T-helper 1 cell (primary cell): ENCODE results near the gene HEPN1.

Experiments
- DNase-seq, 5 donors: peaks; one replicate each; pipeline ENCODE4 v3.0.0-alpha.2; 2012 to 2020
- total RNA-seq, 4 donors: gene quantifications; one replicate each; lab custom pipeline; 2026; lab: John Stamatoyannopoulos, UW

The HEPN1 gene
- total RNA-seq = 0 reads per million in 4 donors

DNA sequence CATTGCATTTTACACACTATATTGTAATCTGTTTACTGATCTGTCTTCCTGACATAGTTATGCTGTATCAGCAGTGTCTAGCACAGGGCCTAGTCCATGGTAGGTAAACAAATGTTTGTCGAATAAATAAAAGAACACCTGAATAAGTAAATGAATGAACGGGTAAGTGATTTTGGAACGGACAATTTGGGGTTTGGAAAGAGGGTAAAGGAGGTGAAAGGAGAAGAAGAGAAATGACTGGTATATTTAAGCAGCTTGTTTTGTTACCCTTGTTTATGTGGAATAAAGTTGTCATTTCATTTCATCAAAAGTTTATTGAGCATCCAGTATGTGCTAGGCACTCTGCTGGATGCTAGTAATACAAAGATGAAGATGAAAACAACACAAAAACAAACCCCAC is at the start of gene HEPN1:
Gene HEPN1 (plus strand): TSS at position 301 of the 400 bp plus-strand sequence.
- no peak for DNase-seq

DNA sequence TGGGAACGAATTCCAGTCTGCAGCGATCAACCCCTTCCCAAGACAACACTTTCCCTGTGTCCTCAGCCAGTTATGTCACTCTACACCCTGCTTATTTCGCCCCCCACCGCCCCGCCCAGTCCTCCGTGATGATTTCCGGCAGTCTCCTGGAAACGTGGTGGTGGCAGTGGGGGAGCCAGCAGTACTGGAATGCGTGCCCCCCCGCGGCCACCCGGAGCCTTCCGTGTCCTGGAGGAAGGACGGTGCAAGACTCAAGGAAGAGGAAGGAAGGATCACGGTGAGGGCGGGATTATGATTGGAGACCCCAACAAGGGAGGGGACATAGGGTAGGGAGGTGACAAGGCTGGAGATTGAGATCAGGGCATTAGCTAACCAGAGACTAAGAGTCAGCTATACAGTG is 49.7 kb upstream of the HEPN1 start:
- no peak for DNase-seq

DNA sequence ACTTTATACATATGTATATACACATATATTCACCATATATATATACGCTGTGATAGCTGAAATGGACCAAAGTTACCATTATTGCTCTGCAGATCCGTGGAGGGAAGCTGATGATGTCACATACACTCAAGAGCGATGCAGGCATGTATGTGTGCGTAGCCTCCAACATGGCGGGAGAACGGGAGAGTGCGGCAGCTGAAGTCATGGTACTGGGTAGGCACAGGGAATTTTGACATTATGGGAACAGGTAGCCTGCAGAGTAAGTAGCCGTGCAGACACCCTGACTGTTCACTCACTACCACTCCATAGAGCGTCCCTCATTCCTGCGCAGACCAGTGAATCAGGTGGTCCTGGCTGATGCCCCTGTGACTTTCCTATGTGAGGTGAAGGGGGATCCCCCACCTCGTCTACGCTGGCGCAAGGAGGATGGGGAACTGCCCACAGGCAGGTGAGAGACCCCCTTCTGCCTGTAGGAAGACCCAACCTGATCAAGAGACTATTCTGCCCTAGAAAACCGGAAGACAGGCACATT is 49.1 kb upstream of the HEPN1 start:
- no peak for DNase-seq

DNA sequence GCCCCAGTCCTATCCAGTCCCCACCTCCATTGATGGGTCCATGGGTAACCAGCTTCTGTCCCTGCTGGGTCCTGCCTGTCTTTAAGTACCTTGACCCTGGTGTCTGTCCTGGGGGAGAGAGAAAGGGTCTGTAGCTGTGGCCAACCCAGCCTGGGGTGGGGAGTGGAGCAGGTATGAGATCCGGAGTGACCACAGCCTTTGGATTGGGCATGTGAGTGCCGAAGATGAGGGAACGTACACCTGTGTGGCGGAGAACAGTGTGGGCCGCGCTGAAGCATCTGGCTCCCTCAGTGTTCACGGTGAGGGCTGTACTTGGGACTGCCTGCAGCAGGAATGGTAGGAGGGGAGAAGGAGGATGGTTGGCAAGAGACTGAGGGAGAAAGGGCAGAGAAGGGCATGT is 48.6 kb upstream of the HEPN1 start:
- no peak for DNase-seq

DNA sequence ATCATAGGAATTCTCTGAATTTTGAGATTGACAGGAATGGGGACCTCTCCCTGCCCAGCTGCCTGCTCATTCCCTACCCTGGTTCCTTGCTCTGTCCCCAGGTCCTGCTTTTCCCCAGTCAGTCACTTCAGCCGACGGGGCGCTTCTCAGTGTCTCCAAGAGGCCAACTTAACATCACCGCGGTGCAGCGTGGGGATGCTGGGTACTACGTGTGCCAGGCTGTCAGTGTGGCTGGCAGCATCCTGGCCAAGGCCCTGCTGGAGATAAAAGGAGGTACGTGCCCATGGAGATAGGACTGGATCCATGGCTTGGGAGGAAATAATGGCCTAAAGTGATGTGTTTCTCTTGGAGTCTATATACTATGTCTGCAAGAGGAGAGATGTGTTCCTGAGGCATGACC is 46.8 kb upstream of the HEPN1 start:
- DNase-seq = no peak

DNA sequence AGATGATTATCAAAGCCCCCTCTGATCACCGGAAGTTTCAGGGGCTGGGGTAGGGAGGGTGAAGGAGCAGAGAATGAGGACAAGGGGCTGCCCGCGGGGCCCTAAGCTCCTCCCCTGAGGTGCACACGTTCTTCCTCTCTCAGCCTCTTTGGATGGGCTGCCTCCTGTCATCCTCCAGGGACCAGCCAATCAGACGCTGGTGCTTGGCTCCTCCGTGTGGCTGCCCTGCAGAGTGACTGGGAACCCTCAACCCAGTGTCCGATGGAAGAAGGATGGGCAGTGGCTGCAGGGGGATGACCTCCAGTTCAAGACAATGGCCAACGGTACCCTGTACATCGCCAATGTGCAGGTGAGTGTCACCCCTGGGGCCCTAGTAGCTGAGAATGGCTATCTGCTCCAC is 46.3 kb upstream of the HEPN1 start:
- DNase-seq = no peak

DNA sequence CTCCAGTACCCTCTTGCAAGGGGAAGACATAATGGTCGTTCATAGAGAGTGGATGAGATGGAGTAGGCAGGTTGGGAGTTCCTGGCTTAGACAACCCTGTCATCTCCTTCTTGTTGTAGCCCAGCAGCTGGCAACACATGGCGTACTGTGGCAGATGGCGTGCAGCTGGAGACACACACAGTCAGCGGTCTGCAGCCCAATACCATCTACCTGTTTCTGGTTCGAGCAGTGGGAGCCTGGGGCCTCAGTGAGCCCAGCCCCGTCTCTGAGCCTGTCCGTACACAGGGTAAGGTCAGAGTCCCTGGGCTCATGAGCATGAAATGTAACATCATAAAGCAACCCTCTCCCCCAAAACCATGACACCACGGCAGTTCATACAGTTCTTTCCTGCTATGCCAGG is 45.1 kb upstream of the HEPN1 start:
- no peak for DNase-seq

DNA sequence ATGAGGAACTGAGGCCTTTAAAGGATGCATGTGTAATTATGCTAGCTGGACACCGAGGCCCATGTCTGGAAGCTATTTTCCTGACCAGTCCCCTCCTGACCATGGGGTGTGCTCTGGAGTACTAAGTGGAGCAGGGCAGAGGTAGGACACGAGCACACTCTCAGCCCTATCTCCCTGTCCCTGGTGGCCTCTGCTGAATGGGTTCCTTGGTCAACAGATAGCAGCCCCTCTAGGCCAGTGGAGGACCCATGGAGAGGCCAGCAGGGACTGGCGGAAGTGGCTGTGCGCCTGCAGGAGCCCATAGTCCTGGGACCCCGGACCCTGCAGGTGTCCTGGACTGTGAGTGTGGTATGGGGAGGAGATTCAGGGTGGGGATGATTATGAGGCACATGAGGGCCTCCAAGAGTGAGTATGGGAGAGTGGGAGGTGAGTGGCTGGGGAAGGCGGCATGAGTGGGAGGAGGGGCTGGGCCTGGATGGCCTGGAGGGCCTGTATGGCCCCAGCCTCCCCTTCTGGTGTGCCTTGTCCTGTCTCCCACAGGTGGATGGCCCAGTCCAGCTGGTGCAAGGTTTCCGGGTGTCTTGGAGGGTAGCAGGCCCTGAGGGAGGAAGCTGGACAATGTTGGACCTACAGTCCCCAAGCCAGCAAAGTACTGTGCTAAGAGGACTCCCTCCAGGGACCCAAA is 44.3 kb upstream of the HEPN1 start:
- DNase-seq = no peak

DNA sequence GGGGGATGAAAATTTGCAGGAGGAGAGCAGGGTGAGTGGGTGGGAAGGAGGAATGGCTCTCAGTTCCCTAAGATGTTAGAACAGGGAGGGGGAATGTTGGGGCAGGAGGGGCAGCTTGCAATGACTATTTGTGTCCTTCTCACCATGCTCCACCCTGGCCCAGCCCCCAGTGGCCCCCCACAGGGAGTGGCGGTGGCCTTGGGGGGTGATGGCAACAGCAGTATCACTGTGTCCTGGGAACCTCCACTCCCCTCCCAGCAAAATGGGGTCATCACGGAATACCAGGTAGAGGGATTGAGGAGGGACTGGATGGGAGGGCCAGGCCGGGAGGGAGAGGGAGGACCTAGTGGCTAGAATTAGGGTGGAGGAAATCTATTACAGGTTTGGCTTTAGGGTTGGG is 43.6 kb upstream of the HEPN1 start:
- no peak for DNase-seq

DNA sequence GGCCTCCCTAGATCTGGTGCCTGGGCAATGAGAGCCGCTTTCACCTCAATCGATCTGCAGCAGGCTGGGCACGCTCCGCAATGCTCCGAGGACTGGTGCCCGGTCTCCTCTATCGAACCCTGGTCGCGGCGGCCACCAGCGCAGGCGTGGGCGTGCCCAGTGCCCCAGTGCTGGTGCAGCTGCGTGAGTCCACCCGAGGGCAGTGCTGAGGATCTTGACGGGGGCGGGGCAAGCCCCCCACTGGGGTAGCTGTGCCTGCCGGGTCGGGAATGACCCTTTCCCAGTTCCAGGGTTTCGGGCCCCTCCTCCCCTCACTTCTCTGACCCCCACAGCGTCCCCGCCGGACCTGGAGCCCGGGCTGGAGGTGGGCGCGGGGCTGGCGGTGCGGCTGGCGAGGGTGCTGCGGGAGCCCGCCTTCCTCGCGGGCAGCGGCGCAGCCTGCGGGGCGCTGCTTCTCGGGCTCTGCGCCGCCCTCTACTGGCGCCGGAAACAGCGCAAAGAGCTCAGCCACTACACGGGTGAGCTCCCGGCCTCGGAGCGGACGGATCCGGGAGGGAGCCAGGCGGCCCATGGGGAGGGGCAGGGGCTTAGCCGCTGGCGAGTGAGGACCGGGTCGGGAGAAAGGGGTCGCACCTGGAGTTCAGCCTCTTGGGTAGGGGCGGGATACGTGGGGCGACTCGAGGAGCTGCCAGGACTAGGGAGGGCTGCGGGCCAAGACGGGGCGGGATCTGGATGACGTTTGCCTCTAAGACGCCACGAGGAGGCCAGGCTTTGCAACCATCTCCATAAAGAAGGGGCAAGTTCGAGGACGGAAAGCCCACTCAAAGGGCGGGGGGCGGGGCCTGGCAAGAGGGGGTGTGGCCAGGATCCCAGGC is 42.9 kb upstream of the HEPN1 start:
- DNase-seq = peak; percentile 43 to 82 (median 64)

DNA sequence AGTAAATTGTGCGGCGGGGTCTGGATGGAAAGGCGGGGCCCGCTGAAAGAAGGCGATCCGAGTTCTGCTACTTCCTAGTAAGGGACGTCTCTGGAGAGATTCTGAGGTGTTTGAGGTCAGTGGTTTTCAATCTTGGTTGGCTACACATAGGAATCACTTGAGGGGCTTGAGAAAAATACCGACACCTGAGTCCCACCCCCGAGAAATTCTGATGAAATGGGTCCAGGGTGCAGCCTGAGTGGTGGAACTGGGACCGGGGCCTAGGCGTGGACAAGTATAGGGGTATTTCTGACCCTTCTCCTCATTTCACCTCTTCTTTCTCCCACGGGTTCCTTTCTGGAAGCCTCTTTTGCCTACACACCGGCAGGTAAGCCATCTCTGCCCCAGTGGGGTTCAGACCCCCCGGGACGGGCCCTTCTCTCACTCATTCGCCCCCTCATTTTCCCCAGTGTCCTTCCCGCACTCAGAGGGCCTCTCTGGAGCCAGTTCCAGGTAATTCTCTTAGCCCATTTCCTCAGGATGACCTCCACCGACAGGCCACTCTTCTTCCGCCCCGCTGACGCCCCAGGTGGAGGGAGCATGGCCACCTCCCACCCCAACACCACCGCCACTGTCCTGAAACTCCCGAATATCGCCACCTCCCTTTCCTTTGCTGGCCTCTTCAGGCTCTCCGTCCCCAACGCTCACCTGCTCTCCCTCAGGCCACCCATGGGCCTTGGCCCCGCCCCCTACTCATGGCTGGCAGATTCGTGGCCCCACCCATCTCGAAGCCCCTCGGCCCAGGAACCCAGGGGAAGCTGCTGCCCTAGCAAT is 42.0 kb upstream of the HEPN1 start:
- DNase-seq = no peak

DNA sequence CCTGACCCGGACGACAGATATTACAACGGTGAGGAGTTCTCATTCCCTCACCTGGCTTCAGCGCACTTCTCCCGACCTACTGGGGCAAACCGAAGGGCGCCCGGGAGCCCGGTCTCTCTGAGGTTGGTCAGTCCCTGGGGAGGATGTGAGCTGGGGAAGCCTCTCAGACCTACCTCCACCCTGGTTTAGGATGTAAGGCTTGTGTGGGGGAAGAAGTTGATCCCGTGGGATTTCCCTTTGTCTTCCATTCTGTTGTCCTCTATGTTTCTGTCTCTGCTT is 41.5 kb upstream of the HEPN1 start:
- DNase-seq = no peak

DNA sequence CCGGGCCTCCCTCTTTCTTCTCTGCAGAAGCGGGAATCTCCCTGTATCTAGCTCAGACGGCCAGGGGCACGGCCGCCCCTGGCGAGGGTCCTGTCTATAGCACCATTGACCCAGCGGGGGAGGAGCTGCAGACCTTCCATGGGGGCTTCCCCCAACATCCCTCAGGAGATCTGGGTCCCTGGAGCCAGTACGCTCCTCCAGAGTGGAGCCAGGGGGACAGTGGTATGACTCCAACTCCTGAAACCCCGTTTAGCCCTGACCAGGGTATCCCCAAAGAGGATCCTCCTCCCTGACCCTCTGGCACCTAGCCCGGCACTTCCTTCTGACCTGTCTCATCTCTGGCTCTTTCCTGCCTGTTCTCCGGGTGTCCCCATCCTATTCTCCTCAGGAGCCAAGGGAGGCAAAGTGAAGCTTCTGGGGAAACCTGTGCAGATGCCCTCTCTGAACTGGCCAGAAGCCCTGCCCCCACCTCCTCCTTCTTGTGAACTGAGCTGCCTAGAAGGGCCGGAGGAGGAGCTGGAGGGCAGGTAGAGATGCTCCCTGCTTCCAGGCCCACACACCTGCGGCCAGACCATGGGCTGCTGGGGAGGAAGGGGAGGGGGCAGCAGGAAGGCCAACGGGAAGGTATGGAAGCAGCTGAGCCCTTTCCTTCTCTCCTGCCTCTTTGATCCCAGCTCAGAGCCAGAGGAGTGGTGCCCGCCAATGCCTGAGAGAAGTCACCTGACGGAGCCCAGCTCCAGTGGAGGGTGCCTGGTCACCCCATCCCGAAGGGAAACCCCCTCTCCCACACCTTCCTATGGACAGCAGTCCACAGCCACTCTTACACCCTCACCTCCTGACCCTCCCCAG is 40.9 kb upstream of the HEPN1 start:
- no peak for DNase-seq

DNA sequence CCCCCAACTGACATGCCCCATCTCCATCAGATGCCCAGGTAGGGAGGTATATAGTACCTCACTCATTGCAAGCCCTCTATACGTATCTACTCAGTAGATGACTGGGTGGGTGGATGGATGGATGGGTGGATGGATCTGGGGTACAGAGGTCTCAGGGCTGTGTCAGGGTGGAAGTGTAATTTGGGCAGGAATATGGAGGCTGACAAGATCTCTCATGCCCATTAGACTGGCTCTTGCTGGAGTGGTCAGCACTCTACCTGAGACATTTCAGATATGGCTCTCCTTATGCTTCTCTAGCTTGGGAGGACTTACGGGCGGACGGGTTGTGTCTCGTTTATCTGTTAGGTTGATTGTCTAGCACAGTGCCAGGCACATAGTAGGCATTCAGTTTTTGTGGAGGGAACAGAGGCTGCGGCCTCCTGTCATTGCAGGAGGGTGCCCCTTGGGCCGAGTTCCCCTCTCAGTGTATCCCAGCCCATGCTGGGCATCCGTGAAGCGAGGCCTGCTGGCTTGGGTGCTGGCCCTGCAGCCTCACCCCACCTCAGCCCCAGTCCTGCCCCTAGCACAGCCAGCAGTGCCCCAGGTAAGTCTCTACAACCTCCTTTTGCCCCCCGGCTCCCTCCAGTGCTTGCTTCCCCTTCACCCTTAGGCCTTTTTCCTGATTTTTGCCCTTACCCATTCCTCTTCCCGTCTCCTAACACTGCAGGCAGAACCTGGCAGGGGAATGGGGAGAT is 40.1 kb upstream of the HEPN1 start:
- DNase-seq = no peak

DNA sequence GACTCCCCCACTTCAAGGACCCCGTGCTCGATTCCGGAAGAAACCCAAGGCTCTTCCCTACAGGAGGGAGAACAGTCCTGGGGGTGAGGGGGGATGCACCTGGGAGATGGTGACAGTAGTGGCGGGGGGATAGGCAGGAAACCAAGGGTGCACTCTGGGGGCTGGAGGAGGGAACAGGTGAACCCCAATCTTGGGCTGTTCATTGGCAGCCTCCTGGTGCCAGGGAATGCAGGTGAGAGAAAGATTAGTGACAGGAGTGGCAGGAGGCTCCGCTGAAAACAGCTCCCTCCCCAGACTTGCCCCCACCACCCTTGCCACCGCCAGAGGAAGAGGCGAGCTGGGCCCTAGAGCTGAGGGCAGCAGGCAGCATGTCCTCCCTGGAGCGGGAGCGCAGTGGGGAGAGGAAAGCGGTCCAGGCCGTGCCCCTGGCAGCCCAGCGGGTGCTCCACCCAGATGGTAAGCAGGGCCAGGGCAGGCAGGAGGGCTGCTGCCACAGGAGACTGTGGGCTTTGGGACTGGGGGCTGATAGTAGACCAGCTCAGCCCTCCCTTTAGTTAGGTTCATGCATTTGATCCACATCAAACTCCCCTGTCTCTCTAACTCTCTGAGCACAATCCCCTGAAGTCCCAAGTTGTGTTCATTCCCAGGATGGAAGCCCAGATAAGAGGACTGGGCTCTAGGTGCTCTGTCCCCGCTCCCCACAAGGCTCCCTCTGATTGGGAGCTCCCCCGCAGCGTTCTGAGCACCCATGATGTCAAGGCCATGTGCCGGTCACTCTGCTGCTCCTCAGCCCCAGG is 39.4 kb upstream of the HEPN1 start:
- DNase-seq = no peak

DNA sequence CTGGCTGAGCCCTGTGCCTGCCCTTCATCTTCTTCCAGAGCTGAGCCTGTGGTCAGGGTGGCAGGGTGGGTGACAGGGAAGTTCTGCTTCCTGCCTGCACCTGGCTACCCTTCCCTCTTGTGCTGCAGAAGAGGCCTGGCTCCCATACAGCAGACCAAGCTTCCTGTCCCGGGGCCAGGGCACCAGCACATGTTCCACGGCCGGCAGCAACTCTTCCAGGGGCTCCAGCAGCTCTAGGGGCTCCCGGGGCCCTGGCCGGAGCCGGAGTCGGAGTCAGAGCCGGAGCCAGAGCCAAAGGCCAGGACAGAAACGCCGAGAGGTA is 38.8 kb upstream of the HEPN1 start:
- no peak for DNase-seq

DNA sequence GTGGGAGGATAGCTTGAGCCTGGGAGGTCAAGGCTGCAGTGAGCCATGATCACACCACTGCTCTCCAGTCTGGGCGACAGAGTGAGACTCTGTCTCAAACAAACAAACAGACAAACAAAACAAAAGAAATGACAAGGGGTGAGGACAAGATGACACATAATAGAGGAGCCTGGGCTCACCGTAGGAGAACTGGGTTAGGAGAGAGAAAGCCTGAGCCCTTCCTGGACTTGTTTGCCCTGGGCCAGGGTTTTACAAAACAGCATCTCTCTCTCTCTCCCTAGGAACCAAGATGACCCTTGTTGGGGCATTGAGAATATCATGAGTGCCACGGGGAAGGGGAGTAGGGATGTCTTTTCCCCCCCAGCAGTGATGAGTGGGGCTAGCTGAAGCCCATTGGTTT is 38.1 kb upstream of the HEPN1 start:
- DNase-seq = no peak

DNA sequence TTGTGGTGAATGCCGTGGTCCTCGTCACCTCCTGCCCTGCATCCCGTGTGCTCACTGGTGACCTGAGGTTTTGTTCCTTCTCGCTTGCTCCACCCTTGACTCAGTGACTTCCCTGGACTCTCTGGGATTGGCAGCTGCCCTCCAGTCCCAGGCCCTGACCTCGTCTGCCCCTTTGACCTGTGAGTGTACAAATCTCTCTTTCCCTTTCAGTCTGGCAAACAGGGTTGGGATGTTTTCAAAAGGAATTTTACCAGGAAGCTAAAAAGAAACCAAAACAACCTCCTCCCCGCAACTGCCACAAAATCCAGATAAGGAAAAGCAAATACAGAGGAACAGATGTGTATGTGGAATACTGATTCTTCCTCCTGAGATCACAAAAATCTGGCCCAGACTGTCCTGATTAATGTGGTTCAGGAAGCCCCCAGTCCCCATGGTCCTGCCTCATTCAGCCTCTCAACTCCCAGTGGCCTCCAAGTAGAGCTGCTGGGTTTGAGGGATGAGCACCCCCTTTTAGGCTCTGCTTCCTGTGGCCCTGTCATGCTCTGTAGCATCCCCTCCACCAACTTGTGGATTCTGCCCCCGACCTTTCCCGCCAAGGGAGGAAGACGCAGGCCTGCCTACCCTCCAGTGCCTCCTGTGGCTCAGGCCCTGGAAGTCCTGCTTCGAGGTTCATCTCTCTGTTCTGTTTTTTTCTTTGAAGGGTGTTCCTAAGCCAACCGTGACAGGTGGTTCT is 36.5 kb upstream of the HEPN1 start:
- DNase-seq = no peak

DNA sequence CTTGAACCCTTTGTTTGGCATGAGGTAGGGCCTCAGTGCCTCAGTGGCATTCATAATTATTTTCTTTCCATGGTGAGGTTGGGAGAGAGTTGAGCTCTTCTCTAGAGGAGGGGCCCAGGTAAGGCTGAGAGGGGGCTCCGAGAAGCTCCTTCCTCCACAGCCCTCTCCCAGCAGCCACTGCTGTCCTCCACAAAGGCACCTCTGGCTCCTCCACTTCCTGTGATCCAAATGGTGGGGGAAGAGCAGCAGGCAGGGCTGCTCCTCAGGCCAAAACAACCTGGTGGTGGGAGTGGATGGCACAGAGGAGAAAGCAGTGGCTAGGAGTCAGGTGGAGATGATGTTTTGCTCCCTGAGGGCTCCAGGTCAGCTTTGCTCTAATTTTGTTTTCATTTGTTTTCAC is 34.7 kb upstream of the HEPN1 start:
- no peak for DNase-seq

DNA sequence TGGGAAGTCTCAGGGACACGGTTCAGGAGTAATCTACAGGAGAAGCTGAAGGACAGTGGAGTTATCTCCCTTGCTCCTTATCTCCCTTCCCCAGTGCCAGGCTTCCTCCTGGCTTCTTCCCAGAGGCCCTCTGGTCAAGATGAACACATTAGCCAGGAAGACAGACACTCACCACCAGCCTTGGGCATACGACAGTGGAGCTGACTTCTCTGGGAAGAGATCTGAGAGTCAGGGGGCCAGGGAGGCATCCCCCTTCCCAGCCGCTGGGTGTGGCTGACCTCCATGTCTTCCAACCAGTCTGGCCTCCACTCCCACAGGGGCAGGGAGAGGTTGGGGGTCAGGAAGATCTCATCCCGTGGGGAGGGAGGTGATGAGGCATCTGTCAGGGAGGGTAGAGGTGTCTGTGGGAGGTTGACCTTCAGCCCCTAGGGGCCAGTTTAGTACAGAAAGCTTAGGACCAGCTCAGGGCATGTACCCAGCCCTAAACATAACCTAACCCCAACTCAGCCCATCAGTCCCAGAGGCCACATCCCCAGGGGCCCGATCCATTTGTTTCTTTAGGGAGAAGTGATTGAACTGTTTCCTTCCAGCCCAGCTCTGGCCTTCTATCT is 34.1 kb upstream of the HEPN1 start:
- no peak for DNase-seq
